C4-2B (cell line): Measurements from ENCODE around the gene CD52.

Source experiments
- H3K27ac ChIP-seq: fragments of 450-650 bp; 2 replicates; pipeline ENCODE4 v1.5.1; 2017
- ZFX ChIP-seq: fragments of 450-650 bp; IDR thresholded peaks from 2 replicates; pipeline ENCODE4 v1.6.1; 2017
- TF ChIP-seq, protein P1 (sequence below): fragments of 450-650 bp; conservative IDR thresholded peaks from 2 replicates; pipeline ENCODE4 v1.5.1; 2017; ENCODE audit warnings: mild to moderate bottlenecking

CD52 gene

GRCh38 chr1:26335774-26336476, 18.2 kb downstream of the CD52 start:
- peak overlapping the region; percentile 89 for H3K27ac ChIP-seq
- TF ChIP-seq ZFX = no peak
- TF ChIP-seq, protein P1, sequence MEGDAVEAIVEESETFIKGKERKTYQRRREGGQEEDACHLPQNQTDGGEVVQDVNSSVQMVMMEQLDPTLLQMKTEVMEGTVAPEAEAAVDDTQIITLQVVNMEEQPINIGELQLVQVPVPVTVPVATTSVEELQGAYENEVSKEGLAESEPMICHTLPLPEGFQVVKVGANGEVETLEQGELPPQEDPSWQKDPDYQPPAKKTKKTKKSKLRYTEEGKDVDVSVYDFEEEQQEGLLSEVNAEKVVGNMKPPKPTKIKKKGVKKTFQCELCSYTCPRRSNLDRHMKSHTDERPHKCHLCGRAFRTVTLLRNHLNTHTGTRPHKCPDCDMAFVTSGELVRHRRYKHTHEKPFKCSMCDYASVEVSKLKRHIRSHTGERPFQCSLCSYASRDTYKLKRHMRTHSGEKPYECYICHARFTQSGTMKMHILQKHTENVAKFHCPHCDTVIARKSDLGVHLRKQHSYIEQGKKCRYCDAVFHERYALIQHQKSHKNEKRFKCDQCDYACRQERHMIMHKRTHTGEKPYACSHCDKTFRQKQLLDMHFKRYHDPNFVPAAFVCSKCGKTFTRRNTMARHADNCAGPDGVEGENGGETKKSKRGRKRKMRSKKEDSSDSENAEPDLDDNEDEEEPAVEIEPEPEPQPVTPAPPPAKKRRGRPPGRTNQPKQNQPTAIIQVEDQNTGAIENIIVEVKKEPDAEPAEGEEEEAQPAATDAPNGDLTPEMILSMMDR = no peak

DNA sequence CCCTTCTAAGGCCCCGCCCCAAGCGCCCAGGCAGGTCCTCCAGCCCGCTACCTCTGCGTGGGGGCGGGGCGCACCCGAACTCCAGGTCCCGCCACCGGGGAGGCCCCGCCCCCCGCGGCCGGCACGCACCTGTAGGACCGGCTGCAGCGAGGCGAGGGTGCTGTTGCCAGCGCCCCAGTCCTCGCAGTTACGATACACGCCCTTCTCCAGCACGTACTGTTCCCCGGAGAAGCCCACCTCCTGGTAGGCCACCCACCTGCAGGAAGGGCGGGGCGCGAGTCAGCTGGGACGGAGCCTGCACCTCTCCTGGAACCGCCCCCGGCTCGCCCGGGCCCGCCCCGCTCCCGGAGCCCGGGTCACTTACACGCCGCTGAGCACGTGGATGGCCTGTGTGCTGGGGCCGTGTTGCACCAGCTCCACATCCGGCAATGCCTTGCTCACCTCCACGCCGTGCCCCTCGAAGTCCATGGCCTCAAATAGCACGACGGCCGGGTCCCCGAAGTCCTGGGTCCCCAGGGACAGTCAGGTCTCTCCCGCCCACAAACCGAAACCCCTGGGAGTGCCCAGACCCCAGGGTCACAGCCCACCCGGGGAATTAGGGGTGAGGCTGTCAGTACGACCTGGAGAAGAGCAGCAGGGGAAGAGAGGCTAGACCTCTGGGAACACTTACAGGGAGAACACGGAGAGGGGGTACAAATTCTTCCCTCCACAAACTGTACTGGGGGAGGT, 18.9 kb downstream of the CD52 start:
- no peak for TF ChIP-seq ZFX
- TF ChIP-seq, protein P1 = no peak
- H3K27ac ChIP-seq = peak overlapping the region; percentile 89

DNA sequence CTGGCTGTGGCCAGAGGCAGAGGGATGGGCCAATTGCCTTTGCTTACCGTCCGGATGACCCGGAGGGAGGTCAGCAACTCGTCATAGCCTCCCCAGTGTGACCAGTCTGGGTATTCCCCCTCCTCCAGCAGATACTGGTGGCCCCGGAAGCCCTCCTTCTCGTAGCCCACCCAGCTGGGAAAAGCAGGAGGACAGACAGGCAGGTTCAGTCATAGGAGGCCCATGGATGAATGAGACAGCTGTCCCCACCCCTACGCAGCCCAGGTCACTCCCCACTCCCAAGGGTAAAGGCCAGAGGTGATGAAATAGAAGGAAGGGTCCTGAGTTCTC, 19.4 kb downstream of the CD52 start:
- TF ChIP-seq, protein P1 = no peak
- peak overlapping the region; percentile 89 for H3K27ac ChIP-seq

DNA sequence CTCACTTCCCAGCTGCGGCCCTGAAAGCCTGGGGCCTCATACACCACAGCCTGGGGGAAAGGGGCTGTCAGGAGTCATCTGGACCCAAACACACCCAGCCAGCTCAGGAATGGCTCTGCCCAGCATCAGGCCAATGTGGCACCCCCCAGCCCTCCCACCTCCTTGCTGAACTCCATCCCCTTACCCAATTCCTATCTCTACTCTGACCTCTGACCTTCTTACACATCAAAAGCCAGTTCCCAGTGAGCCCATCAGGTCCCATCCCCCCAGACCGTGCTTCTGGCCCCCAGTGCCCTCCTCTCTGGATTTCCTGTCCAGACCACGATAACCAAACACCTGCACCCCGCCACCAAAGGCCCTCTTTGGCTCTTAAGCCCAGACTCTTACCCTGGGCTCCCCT, 19.9 kb downstream of the CD52 start:
- TF ChIP-seq ZFX = no peak
- TF ChIP-seq, protein P1 = no peak

DNA sequence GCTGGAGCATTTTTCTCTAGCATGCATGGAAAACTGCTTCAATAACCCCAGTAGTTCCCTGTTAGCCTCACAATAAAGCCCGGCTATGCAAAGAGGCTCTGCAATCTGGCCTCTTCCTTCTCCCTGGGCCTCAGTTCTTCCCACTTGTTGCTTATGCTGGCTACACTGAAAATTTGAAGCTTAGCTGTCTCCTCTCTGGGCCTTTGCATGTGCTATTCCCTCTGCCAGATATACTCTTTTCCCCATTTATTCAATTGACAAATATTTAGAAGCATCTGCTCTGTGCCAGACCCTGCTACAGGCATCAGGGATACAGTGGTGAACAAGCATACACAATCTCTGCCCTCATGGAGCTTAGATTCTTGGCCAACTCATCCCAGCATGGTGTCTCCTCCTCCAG, 20.9 kb downstream of the CD52 start:
- TF ChIP-seq, protein P1 = no peak
- no peak for TF ChIP-seq ZFX
- no peak overlapping the region for H3K27ac ChIP-seq

More for the DNA sequence above, 19.9 kb downstream of the CD52 start:
- H3K27ac ChIP-seq = peak overlapping the region; percentile 89

DNA sequence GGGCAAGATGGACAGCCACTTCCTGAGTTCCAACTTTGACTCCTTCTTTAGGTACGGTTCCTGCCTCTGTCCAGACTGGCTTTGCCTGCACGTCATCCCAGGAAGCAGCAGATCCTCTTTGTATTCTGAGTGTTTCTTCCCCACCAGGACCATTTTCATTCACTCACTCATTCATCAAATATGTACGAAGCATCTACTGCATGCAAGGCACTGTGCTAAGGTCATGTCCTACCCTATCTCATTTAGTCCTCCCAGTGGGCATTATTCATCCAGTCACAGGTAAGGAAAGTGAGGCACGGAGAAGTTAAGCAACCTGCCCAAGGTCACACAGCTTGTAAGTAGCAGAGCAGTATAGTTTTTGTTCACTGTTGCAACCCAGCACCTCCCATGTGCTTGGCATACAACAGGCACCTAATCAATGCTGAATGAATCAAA, 22.3 kb downstream of the CD52 start:
- no peak overlapping the region for H3K27ac ChIP-seq
- TF ChIP-seq ZFX = no peak
- TF ChIP-seq, protein P1 = no peak

DNA sequence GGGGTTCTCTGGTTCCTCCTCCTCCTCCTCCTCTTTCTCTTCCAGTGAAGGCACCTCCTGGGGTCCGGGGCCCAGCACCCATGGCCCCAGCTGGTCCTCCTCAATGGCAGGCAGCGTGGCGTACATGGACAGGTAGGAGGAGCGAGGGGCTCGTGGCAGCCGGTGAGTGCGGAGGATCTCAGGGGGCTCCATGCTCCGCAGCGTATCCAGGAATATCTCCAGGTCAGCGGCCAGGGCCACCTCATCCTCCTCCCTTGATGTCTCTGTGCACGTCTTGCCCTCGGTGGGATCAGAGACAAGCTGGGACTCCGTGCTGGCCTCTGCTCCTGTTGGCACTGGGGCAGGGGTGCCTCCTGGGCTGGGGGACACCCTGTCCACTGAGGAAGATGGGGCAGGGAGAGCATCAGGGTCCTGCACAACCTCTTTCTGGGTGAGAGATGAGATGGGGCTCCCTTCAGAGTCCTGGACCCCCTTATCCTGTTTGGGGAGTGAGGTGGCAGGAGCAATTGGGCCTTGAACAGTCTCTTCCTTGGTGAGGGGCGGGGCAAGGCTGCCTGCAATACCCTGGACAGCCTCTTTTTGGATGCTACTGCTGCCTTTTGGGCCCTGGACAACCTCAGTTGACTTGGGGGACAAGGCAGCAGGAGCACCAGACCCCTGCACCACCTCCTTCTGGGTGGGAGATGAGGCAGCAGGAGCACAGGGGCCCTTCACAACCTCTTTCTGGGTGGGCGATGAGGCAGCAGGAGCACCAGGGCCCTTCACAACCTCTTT, 26.6 kb downstream of the CD52 start:
- TF ChIP-seq, protein P1 = no peak
- TF ChIP-seq ZFX = no peak
- no peak overlapping the region for H3K27ac ChIP-seq
